ENCODE measurements around the gene TNFRSF18. TPM values are rescaled to one million over a fixed set of nuclear protein-coding genes. Genes with fewer than 3 reads are reported as not detected.
"Not testable (repeated sequence)": the region's sequence is repeated elsewhere in the genome, so short reads cannot be mapped to it uniquely, and the experiment has no call there.

Gene TNFRSF18
- total and polyA plus RNA-seq, 4 donors = 0.17 to 0.24 (median 0.19) TPM; not detected in 1

GRCh38 chr1:1176931-1177330 is 29.5 kb downstream of the TNFRSF18 start (continued):
- no peak for TF ChIP-seq REST (IDR thresholded peaks at IDR 0.05)

- not testable (repeated sequence) for H3K9ac ChIP-seq (ENCODE audit: low read depth in 1 of 2, low read length in 2 of 2); H3K36me3 ChIP-seq (ENCODE audit: control insufficient read depth in 4 of 4, insufficient read depth in 3 of 4, low read depth in 1 of 4, low read length in 3 of 4); H3K9me3 ChIP-seq (ENCODE audit: control insufficient read depth in 4 of 4, low read length in 3 of 4); H3K27ac ChIP-seq (ENCODE audit: low read depth in 1 of 2, low read length in 2 of 2); H3K4me1 ChIP-seq (ENCODE audit: control insufficient read depth in 4 of 4, insufficient read depth in 4 of 4, low read length in 3 of 4); DNase-seq (ENCODE audit: low spot score); H3K27me3 ChIP-seq (ENCODE audit: control insufficient read depth in 4 of 4, insufficient read depth in 4 of 4, low read length in 3 of 4); H3K4me3 ChIP-seq (ENCODE audit: low read depth in 1 of 3, low read length in 3 of 3)
- 43% methylated on average over 22 of the region's 22 CpGs for WGBS
These were observed 30.2 kb downstream of the TNFRSF18 start for GRCh38 chr1:1176063-1176761.

- no peaks in the 10 kb centered on the region for H3K36me3 ChIP-seq (ENCODE audit: control insufficient read depth in 4 of 4, insufficient read depth in 3 of 4, low read depth in 1 of 4, low read length in 3 of 4)
- no peaks in the 10 kb centered on the region for H3K9me3 ChIP-seq (ENCODE audit: control insufficient read depth in 4 of 4, low read length in 3 of 4)
- no peak for TF ChIP-seq FOXA2 (IDR thresholded peaks at IDR 0.05)
- no peak for TF ChIP-seq ZBTB33 (IDR thresholded peaks at IDR 0.05)
- no peak for TF ChIP-seq TAF1 (conservative IDR thresholded peaks at IDR 0.05)
- no peak for TF ChIP-seq CTCF (IDR thresholded peaks at IDR 0.05; ENCODE audit: low read depth, low read length, missing input control)
- TF ChIP-seq EGR1 (IDR thresholded peaks at IDR 0.05; ENCODE audit: low read depth in 2 of 2) = no peak
- TF ChIP-seq HNF4G (IDR thresholded peaks at IDR 0.05) = no peak
- no peak for TF ChIP-seq YY1 (IDR thresholded peaks at IDR 0.05)
- no peak for TF ChIP-seq MAX (IDR thresholded peaks at IDR 0.05)
- no peak for TF ChIP-seq RXRA (IDR thresholded peaks at IDR 0.05)
- TF ChIP-seq JUND (IDR thresholded peaks at IDR 0.05) = no peak
- TF ChIP-seq ATF3 (IDR thresholded peaks at IDR 0.05) = no peak
- no peak for TF ChIP-seq RAD21 (IDR thresholded peaks at IDR 0.05)
- TF ChIP-seq GABPA (IDR thresholded peaks at IDR 0.05 in 1 of 2, conservative IDR thresholded peaks at IDR 0.05 in 1 of 2) = no peak
- no peak for TF ChIP-seq NR2F2 (IDR thresholded peaks at IDR 0.05)
- no peak for TF ChIP-seq REST (IDR thresholded peaks at IDR 0.05)
- no peak for TF ChIP-seq FOXA1 (IDR thresholded peaks at IDR 0.05)
- TF ChIP-seq HNF4A (conservative IDR thresholded peaks at IDR 0.05) = no peak
- H3K4me1 ChIP-seq (ENCODE audit: control insufficient read depth in 4 of 4, insufficient read depth in 4 of 4, low read length in 3 of 4) = no peaks in the 10 kb centered on the region
- H3K27ac ChIP-seq (ENCODE audit: low read depth in 1 of 2, low read length in 2 of 2) = no peak overlapping the region
- H3K27me3 ChIP-seq (ENCODE audit: control insufficient read depth in 4 of 4, insufficient read depth in 4 of 4, low read length in 3 of 4) = peaks cover 0 to 13% (median under 1%) of the 10 kb centered on the region in 4 donors
- no peak for DNase-seq (ENCODE audit: low spot score)
- 88% methylated on average over 29 of the region's 29 CpGs for WGBS
- no peak overlapping the region for H3K4me3 ChIP-seq (ENCODE audit: low read depth in 1 of 3, low read length in 3 of 3)
- H3K9ac ChIP-seq (ENCODE audit: low read depth in 1 of 2, low read length in 2 of 2) = no peak overlapping the region
These were observed 30.9 kb downstream of the TNFRSF18 start for GRCh38 chr1:1175221-1176062.
